ENCODE data around the gene LRCH3.

LRCH3 gene

DNA sequence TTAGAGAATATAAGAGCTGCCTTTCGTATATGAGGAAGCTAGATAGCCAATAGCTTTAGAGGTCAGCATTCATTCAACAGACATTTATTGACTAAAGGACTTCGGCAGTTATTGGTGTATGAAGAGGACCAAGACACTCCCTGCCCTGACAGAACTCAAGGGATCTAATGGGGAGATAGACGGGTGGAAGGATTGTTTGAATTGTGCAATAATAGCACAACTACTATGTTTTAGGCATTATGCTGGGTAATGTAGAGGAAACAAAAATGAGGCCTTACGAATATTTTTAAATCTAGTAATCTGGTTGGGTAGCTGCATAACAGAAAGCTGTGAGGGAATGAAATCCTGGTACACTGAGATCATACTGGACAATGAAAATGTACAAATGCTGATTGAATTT is 5.0 kb downstream of the LRCH3 start:
- DNase-seq (ENCODE audit: extremely low spot score), result no peak
- TF ChIP-seq, protein P1, sequence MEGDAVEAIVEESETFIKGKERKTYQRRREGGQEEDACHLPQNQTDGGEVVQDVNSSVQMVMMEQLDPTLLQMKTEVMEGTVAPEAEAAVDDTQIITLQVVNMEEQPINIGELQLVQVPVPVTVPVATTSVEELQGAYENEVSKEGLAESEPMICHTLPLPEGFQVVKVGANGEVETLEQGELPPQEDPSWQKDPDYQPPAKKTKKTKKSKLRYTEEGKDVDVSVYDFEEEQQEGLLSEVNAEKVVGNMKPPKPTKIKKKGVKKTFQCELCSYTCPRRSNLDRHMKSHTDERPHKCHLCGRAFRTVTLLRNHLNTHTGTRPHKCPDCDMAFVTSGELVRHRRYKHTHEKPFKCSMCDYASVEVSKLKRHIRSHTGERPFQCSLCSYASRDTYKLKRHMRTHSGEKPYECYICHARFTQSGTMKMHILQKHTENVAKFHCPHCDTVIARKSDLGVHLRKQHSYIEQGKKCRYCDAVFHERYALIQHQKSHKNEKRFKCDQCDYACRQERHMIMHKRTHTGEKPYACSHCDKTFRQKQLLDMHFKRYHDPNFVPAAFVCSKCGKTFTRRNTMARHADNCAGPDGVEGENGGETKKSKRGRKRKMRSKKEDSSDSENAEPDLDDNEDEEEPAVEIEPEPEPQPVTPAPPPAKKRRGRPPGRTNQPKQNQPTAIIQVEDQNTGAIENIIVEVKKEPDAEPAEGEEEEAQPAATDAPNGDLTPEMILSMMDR (IDR thresholded peaks at IDR 0.05; ENCODE audit: control extremely low read depth, extremely low read depth, low read depth, missing control alignments), result no peak
- ChIA-PET CTCF (interaction anchor here (0.9 to 2.1 kb wide), 7 partner anchors 8 to 43 kb away, joined by 3 to 10 read pairs (median 3); no protein-coding TSS in a partner anchor), POLR2A (no interaction called here)

DNA sequence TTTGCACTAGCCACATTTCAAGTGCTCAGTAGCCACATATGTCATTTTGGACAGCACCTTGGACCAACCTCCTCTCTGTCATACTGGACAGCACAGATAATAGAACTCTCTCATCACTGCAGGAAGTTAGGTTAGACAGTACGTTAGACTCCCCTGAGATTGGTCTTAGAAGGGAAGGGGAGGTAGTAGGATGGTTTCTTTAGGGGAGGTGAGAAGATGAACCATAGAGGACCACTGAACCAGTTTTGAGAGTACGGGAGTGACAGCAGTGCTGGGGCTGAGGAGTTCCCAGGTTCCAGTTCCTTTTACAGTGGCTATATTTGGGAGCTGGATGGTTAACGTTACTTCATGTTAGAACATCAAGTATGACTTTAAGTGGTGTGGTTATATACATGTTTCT is 7.8 kb downstream of the LRCH3 start:
- ChIA-PET CTCF (interaction anchor here (1.0 kb wide), 1 partner anchor 15 kb away, joined by 3 read pairs; no protein-coding TSS in a partner anchor), POLR2A (no interaction called here)
- TF ChIP-seq, protein P1 (IDR thresholded peaks at IDR 0.05; ENCODE audit: control extremely low read depth, extremely low read depth, low read depth, missing control alignments), result no peak
- DNase-seq (ENCODE audit: extremely low spot score), result peak; percentile 39

DNA sequence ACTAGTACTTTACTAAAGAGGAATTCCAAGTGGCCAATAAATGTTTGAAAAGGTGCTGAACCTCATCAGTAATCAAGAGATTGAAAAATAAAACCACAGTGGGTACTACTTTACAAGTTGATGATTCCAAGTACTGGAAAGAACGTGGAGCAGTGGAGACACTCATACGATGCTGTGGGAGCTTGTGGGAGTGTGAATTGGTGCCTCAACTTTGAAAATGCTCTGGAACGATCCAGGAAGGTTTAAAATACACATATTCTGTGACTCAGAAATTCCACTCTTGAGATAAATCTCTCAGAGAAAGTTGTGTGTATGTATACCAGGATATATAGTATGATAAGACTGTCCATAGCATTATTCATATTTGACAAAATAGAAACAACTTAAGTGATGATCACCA is 9.3 kb downstream of the LRCH3 start:
- DNase-seq (ENCODE audit: extremely low spot score), result no peak
- ChIA-PET POLR2A (no interaction called here), CTCF (interaction anchor here (1.1 to 3.5 kb wide), 4 partner anchors 9 to 42 kb away, joined by 4 to 17 read pairs (median 12); partner anchors contain the start of gene LRCH3)
- TF ChIP-seq, protein P1 (IDR thresholded peaks at IDR 0.05; ENCODE audit: control extremely low read depth, extremely low read depth, low read depth, missing control alignments), result no peak

DNA sequence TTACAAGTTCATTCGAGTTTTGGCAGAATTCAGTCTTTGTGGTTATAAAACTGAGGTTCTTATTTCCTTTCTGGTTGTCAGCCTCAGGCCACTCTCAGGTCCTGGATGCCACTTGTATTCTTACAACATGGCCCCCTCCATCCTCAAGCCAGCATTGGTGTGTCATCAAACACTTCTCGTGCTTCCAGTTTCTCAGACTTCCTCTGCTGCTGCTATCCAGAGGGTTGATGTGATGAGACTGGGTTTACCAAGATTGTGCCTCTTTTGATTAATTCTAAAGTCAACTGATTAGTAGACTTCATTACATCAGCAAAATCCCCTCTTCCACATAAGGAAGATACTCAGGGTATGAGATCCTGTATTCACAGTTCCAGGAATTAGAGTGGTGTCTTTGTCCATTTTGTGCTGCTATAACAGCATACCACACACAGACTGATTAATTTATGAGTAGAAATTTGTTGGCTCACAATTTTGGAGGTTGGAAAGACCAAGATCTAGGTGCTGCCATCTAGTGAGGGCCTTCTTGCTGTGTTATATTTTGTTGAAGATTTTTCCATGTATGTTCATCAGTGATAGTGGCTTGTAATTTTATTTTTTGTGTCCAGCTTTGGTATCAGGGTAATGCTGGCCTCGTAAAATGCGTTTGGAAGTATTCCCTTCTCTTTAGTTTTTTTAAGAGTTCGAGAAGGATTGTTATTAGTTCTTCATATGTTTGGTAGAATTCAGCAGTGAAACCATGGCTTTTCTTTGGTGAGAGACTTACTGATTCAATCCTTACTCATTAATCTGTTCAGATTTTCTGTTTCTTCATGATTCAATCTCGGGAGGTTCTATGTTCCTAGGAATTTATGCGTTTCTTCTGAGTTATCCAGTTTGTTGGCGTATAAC is 11.1 kb downstream of the LRCH3 start:
- POLR2A ChIA-PET, result no interaction called here
- CTCF ChIA-PET, result interaction anchor here (0.8 to 3.5 kb wide), 13 partner anchors 10 to 120 kb away, joined by 3 to 17 read pairs (median 4); partner anchors contain the start of genes FYTTD1 and LRCH3
- TF ChIP-seq, protein P1 (IDR thresholded peaks at IDR 0.05; ENCODE audit: control extremely low read depth, extremely low read depth, low read depth, missing control alignments), result peak; percentile 44
- DNase-seq (ENCODE audit: extremely low spot score), result no peak

DNA sequence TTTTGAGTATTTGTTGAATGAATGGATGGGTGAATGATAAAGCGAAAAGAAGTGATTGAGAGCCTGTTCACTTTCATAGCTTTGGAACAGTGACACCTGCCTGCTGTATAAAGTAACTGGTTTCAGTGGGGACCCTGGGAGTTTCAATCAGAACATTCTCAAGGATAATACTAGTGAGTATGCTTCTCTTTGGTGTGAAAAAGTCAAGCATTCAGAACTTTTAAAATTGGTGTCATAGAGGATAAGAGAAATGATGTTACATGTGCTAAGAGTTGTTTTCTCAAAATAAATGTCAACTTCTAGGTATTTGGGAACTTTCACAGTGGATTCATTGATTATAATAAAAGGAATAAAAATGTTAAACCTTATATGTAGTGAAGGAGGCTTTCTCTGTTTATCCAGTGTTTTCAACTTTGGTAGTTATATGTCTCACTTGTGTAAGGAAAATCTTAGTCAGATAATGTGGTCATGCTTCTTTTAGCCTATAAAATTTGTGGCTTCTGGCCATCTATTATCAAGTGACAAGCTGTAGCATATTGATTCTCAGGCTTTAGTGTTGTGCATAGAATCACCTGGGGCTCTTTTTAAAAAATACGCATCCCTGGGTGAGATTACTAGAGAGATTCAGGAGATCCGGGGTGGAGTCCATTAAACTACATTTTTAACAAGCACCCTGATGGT is 11.9 kb downstream of the LRCH3 start:
- DNase-seq (ENCODE audit: extremely low spot score), result no peak
- TF ChIP-seq, protein P1 (IDR thresholded peaks at IDR 0.05; ENCODE audit: control extremely low read depth, extremely low read depth, low read depth, missing control alignments), result peak; percentile 13
- ChIA-PET POLR2A (no interaction called here), CTCF (interaction anchor here (1.0 to 3.5 kb wide), 7 partner anchors 11 to 76 kb away, joined by 3 to 17 read pairs (median 6); partner anchors contain the start of gene LRCH3)

DNA sequence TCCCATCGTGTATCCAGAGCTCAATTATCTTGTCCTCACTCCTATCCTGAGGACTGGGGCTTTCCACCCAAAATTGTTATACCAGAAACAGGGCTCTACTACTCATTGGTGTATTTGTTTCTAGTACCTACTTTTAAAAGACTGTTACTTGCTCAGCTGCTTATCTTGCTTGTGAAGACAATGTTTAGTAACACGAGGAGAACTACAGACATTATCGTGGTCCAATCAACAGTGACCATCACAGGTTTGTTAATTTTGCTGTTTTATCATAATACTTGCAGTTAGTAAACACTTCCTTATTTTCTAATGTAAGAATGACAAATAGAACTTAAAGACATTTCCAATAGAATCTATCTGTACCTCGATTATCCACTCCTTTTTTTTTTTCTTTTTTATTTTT is 13.5 kb downstream of the LRCH3 start:
- ChIA-PET POLR2A (no interaction called here), CTCF (interaction anchor here (1.0 to 2.7 kb wide), 2 partner anchors 8 to 10 kb away, joined by 3 to 8 read pairs; no protein-coding TSS in a partner anchor)
- TF ChIP-seq, protein P1 (IDR thresholded peaks at IDR 0.05; ENCODE audit: control extremely low read depth, extremely low read depth, low read depth, missing control alignments), result no peak
- DNase-seq (ENCODE audit: extremely low spot score), result no peak
